Kidney (tissue), 14 donors: ENCODE data around the gene AGBL4. TPM values are rescaled to one million over a fixed set of nuclear protein-coding genes. Genes with fewer than 3 reads are reported as not detected.

ENCODE experiments used
- DNase-seq, 5 donors: peaks; one replicate each; pipeline ENCODE4 v3.0.0-alpha.2; 2013 to 2020
- FAIRE-seq: peaks from 2 replicates; lab custom pipeline; 2012; peaks lifted over from hg19 to GRCh38; lab: Jason Lieb, UNC
- H3K27ac ChIP-seq, 2 donors: one replicate each; pipeline ENCODE4 v1.7.0; 2013; ENCODE audit warnings: low read depth in 2 of 2, low read length in 2 of 2, inconsistent platforms in 1 of 2
- H3K27me3 ChIP-seq: one replicate; pipeline ENCODE4 v1.7.1; 2013; ENCODE audit warnings: low read length, inconsistent platforms; ENCODE audit not compliant: control insufficient read depth, insufficient read depth
- H3K36me3 ChIP-seq, 3 donors: one replicate each; pipeline versions ENCODE4 v1.7.0 to v1.7.1; 2013; ENCODE audit warnings: low read length in 3 of 3, control low read depth in 1 of 3, inconsistent platforms in 1 of 3; ENCODE audit not compliant: insufficient read depth in 3 of 3, control insufficient read depth in 2 of 3
- H3K4me1 ChIP-seq, 3 donors: one replicate each; pipeline versions ENCODE4 v1.7.0 to v1.7.1; 2013; ENCODE audit warnings: low read length in 3 of 3, inconsistent platforms in 1 of 3, low read depth in 1 of 3; ENCODE audit not compliant: control insufficient read depth in 2 of 3, insufficient read depth in 2 of 3
- H3K4me3 ChIP-seq, 3 donors: one replicate each; pipeline versions ENCODE4 v1.7.0 to v1.8.1; 2013; ENCODE audit warnings: low read length in 3 of 3, control low read depth in 1 of 3, inconsistent platforms in 1 of 3
- H3K9ac ChIP-seq, 3 donors: one replicate each; pipeline versions ENCODE4 v1.7.0 to v1.7.1; 2013; ENCODE audit warnings: low read length in 3 of 3, control low read depth in 1 of 3, inconsistent platforms in 1 of 3
- H3K9me3 ChIP-seq, 3 donors: one replicate each; pipeline versions ENCODE4 v1.7.0 to v1.7.1; 2013; ENCODE audit warnings: low read length in 3 of 3, control low read depth in 1 of 3, inconsistent platforms in 1 of 3; ENCODE audit not compliant: control insufficient read depth in 2 of 3, insufficient read depth in 1 of 3
- intact Hi-C: fragments of 100-400 bp; cut with DNase I; formaldehyde crosslinking; loops from one replicate; pipeline ENCODE4 v1.11.1; 2022
- polyA plus RNA-seq: library from polyadenylated mRNA; stranded (reverse); fragments of 350-450 nt; fragmentation: Illumina TruSeq; extraction: RNeasy Lipid Tissue Mini Kit (QIAGEN cat#74804); gene quantifications from one replicate; pipeline ENCODE4 v1.2.3, GENCODE V29; 2014; ENCODE audit warnings: low read depth, low replicate concordance; ENCODE audit not compliant: insufficient read depth
- total RNA-seq: library from RNA; stranded (reverse); fragmentation: NEBNext Ultra II Directional; extraction: Animal tissue kit (Norgen Biotek cat#: 25700); gene quantifications from one replicate; pipeline ENCODE4 v1.2.1, GENCODE V29; 2021
- TF ChIP-seq, protein P1 (sequence below): IDR thresholded peaks from 3 replicates; pipeline ENCODE4 v1.5.1; 2012; ENCODE audit warnings: mild to moderate bottlenecking, moderate library complexity, borderline replicate concordance; ENCODE audit not compliant: insufficient read depth; ENCODE audit errors: extremely low read depth
- donor health status: control.
- donor health status: control.
- donor health status: control.
- donor health status: control.
- donor health status: control.
- donor health status: DM: yes; HTN: yes; CAD: no.
- donor health status: Normal renal cell carcinoma (clear cell type).

The AGBL4 gene
- total and polyA plus RNA-seq, 2 donors from 2014 or later: 1.5 to 2.7 TPM

DNA sequence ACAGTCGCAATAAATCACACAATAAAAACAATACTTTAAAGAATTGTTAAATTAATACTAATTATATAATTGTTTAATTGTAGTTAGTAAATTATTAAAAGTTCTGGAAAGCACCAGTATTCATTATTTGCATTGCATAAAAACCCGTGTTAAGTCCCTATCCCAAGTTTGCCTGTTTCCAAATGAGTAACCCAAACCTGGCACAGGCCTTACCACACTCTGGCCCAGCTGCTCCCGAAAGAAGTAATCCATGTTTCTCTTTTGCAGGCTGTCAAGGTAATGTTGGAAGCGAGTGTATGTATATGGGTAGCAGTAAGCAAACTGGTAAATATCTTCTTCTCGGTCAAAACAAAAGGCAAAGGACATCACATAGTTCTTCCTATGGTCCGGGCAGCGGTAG is 978.4 kb downstream of the AGBL4 start:
- Histone ChIP-seq H3K9ac (no peak overlapping the region), H3K9me3 (no peaks in the 10 kb centered on the region), H3K36me3 (no peaks in the 10 kb centered on the region), H3K4me3 (no peak overlapping the region), H3K27ac (no peak overlapping the region), H3K4me1 (no peaks in the 10 kb centered on the region), H3K27me3 (no peaks in the 10 kb centered on the region)
- no peak for DNase-seq
- intact Hi-C loops: no loop called here
- FAIRE-seq: no peak
- TF ChIP-seq, protein P1, sequence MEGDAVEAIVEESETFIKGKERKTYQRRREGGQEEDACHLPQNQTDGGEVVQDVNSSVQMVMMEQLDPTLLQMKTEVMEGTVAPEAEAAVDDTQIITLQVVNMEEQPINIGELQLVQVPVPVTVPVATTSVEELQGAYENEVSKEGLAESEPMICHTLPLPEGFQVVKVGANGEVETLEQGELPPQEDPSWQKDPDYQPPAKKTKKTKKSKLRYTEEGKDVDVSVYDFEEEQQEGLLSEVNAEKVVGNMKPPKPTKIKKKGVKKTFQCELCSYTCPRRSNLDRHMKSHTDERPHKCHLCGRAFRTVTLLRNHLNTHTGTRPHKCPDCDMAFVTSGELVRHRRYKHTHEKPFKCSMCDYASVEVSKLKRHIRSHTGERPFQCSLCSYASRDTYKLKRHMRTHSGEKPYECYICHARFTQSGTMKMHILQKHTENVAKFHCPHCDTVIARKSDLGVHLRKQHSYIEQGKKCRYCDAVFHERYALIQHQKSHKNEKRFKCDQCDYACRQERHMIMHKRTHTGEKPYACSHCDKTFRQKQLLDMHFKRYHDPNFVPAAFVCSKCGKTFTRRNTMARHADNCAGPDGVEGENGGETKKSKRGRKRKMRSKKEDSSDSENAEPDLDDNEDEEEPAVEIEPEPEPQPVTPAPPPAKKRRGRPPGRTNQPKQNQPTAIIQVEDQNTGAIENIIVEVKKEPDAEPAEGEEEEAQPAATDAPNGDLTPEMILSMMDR: no peak

DNA sequence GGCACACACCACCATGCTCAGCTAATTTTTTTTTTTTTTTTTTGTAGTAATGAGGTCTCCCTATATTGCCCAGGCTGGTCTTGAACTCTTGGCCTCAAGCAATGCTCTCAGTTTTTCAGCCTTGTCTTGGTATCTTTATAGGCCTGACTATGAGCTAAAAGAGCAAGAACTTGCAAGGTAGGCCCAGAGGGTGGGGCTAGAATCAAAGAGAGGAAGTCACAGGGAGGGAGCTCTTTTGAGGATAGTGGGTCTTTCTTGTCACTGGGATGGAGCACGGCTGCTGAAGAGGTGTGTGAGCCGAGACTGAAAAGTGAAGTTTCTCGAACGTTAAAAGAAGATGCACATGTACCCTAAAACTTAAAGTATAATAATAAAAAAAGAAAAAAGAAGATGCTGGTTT is 987.1 kb downstream of the AGBL4 start:
- no peak for DNase-seq
- Histone ChIP-seq H3K27me3 (no peaks in the 10 kb centered on the region), H3K36me3 (no peaks in the 10 kb centered on the region), H3K4me3 (no peak overlapping the region), H3K9me3 (peaks cover 0 to 3% (median 0%) of the 10 kb centered on the region in 3 donors), H3K4me1 (no peaks in the 10 kb centered on the region), H3K27ac (no peak overlapping the region), H3K9ac (no peak overlapping the region)
- FAIRE-seq: no peak
- TF ChIP-seq, protein P1: no peak
- intact Hi-C loops: no loop called here

DNA sequence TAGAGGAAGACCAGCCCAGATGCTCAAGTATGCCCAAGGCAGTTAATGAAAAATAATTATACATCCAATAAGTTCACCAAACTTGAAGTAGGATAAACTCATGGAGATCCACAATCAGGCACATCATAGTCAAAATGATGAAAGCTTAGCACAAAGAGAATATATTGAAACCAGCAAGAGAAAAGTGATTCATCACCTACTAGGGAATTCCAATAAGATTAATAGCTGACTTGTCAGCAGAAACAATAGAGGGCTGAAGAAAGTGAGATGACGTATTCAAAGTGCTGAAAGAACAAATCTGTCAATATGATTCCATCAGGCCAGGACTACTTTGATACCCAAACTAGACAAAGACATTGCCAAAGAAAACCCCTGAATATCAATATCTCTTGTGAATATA is 995.4 kb downstream of the AGBL4 start:
- H3K4me1 ChIP-seq: no peaks in the 10 kb centered on the region
- H3K4me3 ChIP-seq: no peak overlapping the region
- H3K27me3 ChIP-seq: no peaks in the 10 kb centered on the region
- H3K9me3 ChIP-seq: peaks cover 0 to 2% (median 0%) of the 10 kb centered on the region in 3 donors
- H3K36me3 ChIP-seq: no peaks in the 10 kb centered on the region
- H3K9ac ChIP-seq: no peak overlapping the region
- H3K27ac ChIP-seq: no peak overlapping the region
- TF ChIP-seq, protein P1: no peak
- intact Hi-C loops: no loop called here
- DNase-seq: no peak
- FAIRE-seq: no peak

DNA sequence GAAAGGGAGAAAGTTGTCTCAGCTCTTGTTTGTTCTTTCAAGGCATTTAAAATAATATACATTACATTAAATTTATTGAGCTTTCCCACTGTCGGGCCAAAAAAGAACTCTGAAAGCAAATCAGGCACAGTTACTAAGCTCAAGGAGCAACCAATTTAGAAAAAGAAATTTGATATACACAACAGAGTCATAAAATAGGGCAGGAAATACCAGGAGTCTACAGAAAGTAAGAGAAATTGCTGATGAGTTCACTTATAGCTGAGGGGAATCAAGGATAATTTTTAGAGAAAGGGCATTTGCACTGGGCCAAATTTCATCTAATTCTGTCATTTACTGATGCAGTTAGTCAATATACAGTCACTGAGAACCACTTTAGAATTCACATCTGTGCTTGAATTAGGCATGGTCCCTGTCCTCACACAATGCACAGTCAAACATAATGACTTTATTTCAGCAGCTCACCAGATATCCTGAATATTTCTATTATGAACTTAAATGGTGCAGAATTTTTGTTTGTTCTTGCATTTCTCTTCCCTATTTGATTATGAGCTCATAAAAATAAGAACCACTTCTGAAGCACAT is 997.4 kb downstream of the AGBL4 start:
- H3K4me1 ChIP-seq: no peaks in the 10 kb centered on the region
- intact Hi-C loops: no loop called here
- FAIRE-seq: no peak
- no peak overlapping the region for H3K9ac ChIP-seq
- DNase-seq: peak in 2 of 5 donors; percentile 38 to 44
- no peak overlapping the region for H3K27ac ChIP-seq
- no peak overlapping the region for H3K4me3 ChIP-seq
- H3K9me3 ChIP-seq: peaks cover 0 to 2% (median 0%) of the 10 kb centered on the region in 3 donors
- TF ChIP-seq, protein P1: no peak
- H3K36me3 ChIP-seq: no peaks in the 10 kb centered on the region
- H3K27me3 ChIP-seq: no peaks in the 10 kb centered on the region
